Fibroblast of pulmonary artery (primary cell): ENCODE results near the gene MASP1.

ENCODE experiments used
- DNase-seq: peaks from one replicate; pipeline ENCODE4 v3.0.0-alpha.2; 2010; ENCODE audit warnings: low read depth
- H3K4me3 ChIP-seq: replicated peaks from 2 replicates; pipeline ENCODE4 v1.5.1; 2011; ENCODE audit warnings: low read depth, mild to moderate bottlenecking, control low read depth, low read length, moderate library complexity
- TF ChIP-seq, protein P1 (sequence below): IDR thresholded peaks from 2 replicates; pipeline ENCODE4 v1.5.1; 2011; ENCODE audit warnings: mild to moderate bottlenecking, control low read depth, low read length, inconsistent platforms; ENCODE audit errors: missing control alignments

The MASP1 gene, protein sequence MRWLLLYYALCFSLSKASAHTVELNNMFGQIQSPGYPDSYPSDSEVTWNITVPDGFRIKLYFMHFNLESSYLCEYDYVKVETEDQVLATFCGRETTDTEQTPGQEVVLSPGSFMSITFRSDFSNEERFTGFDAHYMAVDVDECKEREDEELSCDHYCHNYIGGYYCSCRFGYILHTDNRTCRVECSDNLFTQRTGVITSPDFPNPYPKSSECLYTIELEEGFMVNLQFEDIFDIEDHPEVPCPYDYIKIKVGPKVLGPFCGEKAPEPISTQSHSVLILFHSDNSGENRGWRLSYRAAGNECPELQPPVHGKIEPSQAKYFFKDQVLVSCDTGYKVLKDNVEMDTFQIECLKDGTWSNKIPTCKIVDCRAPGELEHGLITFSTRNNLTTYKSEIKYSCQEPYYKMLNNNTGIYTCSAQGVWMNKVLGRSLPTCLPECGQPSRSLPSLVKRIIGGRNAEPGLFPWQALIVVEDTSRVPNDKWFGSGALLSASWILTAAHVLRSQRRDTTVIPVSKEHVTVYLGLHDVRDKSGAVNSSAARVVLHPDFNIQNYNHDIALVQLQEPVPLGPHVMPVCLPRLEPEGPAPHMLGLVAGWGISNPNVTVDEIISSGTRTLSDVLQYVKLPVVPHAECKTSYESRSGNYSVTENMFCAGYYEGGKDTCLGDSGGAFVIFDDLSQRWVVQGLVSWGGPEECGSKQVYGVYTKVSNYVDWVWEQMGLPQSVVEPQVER

DNA sequence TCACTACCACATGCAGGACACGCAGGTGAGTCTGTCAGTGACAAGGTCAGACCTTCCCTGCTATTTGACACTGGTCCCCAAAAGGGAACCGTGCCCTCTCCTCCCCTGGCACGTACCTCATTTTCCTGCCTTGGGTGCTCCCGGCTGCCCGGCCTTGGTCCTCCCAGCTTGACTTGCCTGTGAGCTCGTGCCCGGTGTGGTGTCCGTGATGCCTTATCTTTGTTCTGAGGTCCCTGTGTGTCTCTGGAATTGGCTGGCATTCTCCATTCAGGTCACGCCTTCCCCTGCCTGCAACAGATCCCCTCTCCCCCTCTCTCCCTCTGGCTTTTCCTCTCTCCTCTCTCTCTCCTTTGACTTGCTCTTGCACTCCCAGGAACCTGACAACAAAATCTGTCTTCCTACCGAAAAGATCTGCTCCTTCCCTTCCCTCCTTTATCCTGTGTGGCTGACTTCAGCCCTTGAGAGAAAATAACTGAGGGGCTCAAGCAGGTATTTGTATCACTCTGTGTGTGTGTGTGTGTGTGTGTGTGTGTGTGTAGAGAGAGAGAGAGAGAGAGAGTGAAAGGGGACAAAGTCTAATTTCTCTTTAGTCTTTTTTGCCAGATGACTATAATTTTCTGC, at the start of gene MASP1:
Gene MASP1, minus strand, starts transcription at position 226 of the 621 bp plus-strand sequence. Its CDS starts 105 bp downstream, at position 121.
- TF ChIP-seq, protein P1, sequence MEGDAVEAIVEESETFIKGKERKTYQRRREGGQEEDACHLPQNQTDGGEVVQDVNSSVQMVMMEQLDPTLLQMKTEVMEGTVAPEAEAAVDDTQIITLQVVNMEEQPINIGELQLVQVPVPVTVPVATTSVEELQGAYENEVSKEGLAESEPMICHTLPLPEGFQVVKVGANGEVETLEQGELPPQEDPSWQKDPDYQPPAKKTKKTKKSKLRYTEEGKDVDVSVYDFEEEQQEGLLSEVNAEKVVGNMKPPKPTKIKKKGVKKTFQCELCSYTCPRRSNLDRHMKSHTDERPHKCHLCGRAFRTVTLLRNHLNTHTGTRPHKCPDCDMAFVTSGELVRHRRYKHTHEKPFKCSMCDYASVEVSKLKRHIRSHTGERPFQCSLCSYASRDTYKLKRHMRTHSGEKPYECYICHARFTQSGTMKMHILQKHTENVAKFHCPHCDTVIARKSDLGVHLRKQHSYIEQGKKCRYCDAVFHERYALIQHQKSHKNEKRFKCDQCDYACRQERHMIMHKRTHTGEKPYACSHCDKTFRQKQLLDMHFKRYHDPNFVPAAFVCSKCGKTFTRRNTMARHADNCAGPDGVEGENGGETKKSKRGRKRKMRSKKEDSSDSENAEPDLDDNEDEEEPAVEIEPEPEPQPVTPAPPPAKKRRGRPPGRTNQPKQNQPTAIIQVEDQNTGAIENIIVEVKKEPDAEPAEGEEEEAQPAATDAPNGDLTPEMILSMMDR = no peak
- DNase-seq = no peak
- no peak within 1 kb of the TSS for H3K4me3 ChIP-seq

DNA sequence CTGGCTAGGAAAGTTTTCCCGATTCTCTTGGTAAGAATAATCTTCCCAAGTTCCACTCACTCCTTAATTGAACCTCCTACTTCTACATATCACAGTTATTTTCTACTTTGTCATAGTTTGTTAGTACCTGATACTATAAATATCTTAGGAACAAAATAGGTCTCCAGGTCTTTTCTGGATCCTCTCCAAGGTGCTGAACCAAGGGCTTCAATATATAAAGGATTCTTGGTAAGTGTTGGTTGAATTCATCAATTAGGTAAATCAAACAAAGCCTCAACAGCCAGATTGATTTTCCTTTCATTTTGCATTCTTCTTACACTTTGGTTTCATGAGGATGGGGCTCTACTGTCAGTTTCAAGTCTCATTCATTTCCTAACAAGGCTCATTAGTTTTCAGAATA, 49.0 kb upstream of the MASP1 start:
- TF ChIP-seq, protein P1 = no peak
- no peak for DNase-seq
- no peak overlapping the region for H3K4me3 ChIP-seq

DNA sequence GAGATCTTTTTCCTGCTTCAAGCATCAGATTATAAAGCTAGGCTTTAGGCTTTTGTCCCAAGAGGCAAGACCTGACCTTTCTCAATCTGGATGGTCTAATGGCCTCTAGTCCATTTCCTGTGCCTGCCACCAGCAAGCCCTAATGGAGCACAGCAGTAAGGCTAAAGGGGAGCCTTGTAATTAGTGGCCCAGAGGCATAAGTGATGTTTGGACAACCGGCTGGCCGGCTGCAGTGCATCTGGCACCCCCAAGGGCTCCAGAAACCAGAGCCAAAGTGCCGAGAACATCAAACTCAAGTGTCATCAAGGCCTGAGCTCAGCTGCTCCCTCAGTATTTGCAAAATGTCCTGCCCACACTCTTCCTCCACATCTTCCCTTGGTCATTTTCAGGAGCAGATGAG, 44.8 kb upstream of the MASP1 start:
- no peak for DNase-seq
- TF ChIP-seq, protein P1 = no peak
- no peak overlapping the region for H3K4me3 ChIP-seq

DNA sequence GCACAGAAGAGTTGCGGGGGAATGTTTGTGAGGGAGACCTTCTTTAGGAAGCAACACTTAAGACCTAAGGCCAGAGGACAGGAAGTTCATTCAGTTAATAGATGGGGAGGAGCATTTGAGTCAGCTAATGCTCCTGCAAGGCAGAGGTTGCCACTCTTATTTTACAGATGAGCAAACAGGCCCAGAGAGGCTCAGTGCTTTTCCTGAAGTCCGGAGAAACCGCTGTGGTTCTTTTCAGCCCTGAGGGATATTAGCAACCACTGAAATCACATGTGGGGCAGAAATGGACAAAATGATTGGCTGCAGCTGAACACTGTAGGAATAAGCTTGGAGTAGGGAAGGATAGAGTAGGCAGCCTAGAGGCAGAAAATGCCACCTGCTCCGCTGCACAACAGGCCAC, 43.4 kb upstream of the MASP1 start:
- no peak for DNase-seq
- TF ChIP-seq, protein P1 = no peak
- no peak overlapping the region for H3K4me3 ChIP-seq

DNA sequence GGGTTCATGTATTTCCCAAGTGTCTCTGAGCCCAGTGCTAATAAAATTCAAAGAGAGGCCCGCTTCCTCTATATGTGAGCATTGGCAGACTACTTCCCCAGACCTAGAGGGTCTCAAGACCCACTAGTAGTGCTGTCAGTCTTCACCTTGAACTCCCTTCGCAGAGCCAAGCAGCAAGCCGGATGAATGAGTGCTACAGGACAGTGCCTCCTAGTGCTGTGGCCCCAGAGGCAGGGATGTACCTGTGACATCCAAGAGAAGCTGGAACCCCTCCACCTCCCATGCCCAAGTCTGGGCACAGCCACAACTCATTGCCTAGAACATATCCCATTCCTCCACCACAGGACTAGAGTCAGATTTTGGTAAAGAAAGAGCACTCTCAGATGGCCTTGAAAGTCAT, 37.2 kb upstream of the MASP1 start:
- no peak for DNase-seq
- TF ChIP-seq, protein P1 = no peak
- no peak overlapping the region for H3K4me3 ChIP-seq

DNA sequence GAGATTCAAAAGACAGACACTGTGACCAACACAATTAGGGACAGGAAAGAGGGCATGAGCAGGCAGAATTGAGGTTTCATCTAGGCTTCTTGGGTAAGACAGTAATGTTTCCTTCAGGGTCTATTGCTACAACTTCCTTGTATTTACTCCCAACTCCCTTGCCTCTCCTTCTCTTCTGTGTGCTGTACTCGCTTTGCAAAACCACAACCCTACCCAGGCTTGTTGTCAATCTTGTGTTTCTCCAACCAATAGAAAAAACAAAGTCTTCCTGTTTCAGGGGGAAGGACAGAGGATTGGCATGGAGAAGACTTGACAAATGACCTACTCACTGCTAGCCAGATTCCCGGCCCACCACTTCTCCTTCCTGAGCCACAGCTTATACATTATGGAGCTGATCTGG, 36.3 kb upstream of the MASP1 start:
- no peak overlapping the region for H3K4me3 ChIP-seq
- no peak for DNase-seq
- TF ChIP-seq, protein P1 = no peak
